GM18861 (cell line): ENCODE data around the gene NLRP6.
"Not testable (repeated sequence)": the region's sequence is repeated elsewhere in the genome, so short reads cannot be mapped to it uniquely, and the experiment has no call there.

ENCODE experiments used
- ATAC-seq: cut with Tn5 transposase; IDR thresholded peaks from one replicate; pipeline ENCODE4 v1.9.1; 2021; ENCODE audit not compliant: unreplicated experiment

Gene NLRP6

DNA sequence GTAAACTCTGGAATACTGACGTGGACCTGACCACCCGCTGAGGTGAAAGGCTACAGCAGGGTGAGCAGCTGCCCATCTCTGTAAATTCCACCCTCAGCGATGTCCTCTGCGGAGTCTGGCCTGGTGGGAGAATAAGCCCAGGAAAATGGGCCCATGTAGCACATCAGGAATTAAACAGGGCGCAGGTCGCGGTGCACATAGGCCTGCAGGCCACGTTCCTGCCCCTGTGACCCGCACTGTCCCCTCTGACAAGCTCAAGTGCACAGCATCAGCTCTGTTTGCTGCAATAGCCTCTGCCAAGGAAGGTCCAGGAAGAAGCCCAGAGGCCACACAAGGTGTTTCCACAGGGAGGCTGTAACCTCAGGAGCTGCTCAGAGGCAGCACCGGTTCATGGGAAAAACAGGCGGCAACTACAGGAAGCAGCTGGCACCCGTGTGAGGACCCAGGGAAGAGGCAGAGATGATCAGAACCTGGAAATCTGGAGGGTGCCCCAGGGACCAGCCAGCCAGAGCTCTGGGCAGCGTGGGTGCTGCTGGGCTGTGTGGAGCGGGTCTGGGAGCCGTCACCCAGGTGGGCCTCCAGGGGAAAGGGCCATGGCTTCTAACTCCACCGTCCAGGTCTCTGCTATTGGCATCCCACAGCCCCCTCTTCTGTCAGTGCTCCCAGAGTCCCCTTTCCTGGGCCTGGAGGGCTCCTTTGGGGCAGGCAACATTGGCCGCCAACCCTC is 28.6 kb downstream of the NLRP6 start:
- no peak for ATAC-seq

DNA sequence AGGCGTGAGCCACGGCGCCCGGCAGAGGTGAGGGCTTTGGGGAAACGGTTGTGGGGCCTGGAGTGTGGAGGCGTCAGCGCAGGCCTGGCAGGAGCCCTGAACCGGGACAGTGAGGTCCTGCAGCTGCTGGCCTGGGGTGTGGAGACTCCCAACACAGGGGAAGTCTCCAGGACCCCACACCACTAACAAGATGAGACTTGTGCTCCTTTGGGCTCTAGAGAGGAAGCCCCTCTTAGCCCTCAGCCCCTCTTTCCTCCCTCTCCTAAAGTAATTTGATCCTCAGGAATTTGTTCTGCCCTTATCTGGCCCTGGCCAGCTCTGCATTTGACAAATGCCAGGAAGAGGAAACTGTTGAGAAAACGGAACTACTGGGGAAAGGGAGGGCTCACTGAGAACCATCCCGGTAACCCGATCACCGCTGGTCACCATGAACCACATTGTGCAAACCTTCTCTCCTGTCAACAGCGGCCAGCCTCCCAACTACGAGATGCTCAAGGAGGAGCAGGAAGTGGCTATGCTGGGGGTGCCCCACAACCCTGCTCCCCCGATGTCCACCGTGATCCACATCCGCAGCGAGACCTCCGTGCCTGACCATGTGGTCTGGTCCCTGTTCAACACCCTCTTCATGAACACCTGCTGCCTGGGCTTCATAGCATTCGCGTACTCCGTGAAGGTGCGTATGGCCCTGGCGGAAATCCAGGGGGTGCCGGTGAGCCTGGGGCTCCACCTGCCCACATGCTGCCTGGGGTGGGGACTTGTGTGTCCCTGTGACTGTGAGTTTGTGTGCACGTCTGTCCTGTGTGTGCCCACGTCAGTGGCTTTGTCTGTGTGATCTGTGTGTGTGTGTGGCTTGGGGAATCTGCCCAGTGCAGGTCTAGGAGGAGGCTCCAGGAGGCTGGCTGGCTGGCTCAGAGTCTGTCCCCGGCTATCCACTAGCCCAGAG is 29.8 kb downstream of the NLRP6 start, which contains the start of gene IFITM2:
Gene IFITM2 (plus strand): TSS at position 51 of the 943 bp plus-strand sequence. CDS start 377 bp downstream, at position 428.
- not testable (repeated sequence) for ATAC-seq

DNA sequence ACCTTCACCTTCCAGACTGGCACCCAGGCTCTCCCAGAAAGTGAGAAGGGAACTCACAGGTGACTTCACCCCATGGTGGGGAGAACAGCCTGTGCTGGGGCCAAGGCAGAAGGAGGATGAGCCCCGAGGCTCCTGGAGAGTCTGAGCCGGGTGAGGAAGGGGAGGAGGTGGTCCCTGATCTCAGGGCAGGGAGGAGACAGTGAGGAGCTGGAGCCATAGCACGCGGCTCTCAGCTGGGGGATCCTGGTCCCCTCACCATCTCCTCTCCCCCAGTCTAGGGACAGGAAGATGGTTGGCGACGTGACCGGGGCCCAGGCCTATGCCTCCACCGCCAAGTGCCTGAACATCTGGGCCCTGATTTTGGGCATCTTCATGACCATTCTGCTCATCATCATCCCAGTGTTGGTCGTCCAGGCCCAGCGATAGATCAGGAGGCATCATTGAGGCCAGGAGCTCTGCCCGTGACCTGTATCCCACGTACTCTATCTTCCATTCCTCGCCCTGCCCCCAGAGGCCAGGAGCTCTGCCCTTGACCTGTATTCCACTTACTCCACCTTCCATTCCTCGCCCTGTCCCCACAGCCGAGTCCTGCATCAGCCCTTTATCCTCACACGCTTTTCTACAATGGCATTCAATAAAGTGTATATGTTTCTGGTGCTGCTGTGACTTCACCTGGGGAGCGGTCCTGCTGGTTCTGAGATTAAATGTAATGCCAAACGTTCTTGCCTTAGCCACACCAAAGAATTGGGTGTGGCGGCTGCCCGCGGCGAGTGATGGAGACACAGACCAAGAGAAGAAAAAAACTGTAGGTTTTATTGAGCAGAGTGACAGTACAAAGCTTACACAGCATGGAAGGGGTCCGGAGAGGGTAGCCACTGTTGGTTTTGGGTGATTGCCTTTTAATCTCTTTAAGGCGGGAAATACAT is 30.8 kb downstream of the NLRP6 start:
- not testable (repeated sequence) for ATAC-seq

DNA sequence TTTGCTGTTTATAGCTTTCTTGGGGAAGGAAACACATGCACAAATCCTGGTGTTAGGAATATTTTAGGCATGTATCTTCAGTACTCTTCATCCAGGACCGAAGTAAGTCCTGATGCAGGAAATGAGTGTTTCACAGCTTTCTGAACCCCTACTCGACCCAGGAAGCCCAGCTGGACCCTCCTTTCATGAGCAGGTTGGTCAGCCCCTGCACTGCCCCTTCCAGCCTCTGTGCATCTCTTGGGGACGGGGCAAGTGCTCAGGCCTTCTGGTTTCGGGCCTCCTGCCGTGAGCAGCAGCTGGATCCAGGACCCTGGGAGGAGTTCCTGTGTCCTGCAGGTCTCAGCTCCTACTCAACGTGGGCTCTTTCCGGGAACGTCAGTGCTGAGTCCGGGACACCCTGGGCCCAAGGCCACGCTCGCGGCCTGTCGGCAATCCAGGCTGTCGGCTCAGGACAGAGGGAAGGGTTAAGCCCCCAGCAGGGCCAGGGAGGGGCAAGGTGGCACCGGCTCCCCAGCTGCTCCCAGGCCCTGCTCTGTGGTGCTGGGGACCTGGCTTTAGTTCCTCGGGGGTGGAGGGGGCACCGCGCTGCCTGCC is 31.9 kb downstream of the NLRP6 start:
- ATAC-seq: not testable (repeated sequence)

DNA sequence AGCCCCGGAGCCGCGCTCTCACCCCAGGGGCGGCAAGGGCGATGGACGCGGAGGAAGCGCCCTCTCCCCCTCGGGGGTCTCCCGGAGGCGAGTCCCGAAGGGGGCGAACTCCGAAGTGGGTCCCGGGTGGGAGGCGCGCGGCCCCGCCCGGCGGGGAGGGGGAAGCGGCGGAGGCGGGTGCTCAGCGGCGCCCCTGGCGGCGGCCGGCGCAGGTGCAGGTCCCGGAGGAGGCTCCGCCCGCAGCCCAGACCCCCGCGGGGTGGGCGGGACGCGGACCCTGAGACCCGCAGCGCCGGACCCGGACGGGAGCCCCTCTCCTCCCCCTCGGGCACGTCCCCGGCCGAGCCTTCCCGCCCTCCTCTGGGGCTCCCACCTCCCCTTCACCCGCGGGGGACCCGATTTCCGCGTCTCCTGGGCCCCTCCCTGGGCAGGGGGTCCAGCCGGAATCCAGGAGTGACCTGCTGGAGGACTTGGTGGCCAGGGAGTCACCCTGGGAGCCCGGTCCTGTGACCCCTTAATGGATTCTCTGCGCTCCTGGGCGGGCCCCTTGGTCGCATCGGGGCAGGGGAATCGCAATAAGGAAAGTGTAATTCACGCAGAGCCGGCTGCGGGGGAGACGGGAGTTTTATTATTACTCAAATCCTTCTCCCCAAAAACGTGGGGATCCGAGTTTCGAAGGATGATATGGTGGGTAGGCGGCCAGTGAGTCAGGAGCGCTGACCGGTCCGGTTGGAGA is 33.0 kb downstream of the NLRP6 start:
- not testable (repeated sequence) for ATAC-seq

DNA sequence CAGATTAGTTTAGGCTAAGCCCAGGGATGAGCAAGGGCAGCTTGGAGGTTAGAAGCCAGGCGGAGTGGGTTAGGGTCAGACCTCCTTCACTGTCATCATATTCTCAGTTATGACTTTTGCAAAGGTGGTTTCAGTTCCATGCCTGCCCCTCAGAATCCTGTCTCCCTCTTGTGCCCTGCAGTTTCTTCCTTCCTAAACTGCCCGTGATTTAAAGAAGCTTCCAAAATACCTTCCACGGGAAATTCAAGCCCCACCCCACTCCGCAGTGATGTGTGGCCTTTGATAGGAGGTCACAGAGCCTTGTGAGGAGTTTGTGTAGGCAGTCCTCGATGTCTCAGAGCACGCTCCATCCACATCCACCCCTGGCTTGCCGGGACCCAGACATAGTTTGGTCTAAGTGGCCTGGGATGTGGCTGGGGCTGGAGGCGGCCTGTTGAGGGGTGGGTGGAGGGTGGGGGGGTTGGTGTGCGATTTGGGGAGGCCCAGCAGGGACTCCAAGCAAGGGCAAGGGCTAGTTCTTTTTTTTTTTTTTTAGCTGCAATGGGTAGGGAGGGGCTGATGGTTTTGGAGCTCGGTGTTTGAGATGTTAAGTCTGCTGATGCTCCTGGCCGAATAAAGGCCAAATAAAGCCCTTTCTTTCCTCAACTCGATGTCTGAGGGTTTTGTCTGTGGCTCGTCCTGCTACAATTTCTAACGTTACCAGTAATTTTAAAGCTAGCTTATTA is 34.0 kb downstream of the NLRP6 start:
- no peak for ATAC-seq

DNA sequence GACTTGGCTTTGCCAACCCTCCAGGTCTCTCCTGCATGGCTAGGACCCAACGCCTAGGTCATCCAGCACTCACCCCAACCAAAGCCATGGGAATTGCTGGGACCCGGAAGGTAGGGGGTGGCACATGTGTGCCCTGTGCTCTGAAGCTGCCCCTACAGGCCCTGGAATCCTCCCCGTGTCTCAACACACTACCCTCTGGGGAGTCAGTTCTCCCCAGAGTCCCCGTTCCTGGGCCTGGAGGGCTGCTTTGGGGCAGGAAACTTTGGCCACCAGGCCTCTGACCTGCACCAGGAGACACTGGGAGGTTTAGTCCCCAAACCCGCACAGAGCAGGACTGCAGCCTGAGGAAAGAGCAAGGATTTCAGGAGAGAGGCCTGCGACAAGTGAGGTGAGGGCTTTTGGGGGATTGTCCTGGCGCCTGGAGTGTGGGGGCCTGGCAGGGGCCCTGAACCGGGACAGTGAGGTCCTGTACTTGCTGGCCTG is 35.1 kb downstream of the NLRP6 start:
- no peak for ATAC-seq

DNA sequence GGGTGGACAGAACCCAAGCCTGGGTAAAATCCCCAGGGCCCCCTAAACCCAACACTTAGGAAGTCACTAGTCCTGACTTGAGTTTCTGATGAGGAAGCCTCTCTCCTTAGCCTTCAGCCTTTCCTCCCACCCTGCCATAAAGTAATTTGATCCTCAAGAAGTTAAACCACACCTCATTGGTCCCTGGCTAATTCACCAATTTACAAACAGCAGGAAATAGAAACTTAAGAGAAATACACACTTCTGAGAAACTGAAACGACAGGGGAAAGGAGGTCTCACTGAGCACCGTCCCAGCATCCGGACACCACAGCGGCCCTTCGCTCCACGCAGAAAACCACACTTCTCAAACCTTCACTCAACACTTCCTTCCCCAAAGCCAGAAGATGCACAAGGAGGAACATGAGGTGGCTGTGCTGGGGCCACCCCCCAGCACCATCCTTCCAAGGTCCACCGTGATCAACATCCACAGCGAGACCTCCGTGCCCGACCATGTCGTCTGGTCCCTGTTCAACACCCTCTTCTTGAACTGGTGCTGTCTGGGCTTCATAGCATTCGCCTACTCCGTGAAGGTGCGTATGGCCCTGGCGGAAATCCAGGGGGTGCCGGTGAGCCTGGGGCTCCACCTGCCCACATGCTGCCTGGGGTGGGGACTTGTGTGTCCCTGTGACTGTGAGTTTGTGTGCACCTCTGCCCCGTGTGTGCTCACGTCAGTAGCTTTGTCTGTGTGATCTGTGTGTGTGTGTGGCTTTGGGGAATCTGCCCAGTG is 35.8 kb downstream of the NLRP6 start, which contains the start of gene IFITM1:
Gene IFITM1 (plus strand): TSS at position 254 of the 767 bp plus-strand sequence. CDS start 131 bp downstream, at position 385.
- ATAC-seq: peak; percentile 20

DNA sequence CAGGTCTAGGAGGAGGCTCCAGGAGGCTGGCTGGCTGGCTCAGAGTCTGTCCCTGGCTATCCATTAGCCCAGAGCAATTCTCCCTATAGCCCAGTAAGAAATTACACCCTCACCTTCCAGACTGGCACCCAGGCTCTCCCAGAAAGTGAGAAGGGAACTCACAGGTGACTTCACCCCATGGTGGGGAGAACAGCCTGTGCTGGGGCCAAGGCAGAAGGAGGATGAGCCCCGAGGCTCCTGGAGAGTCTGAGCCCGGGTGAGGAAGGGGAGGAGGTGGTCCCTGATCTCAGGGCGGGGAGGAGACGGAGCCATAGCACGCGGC is 36.3 kb downstream of the NLRP6 start:
- not testable (repeated sequence) for ATAC-seq

DNA sequence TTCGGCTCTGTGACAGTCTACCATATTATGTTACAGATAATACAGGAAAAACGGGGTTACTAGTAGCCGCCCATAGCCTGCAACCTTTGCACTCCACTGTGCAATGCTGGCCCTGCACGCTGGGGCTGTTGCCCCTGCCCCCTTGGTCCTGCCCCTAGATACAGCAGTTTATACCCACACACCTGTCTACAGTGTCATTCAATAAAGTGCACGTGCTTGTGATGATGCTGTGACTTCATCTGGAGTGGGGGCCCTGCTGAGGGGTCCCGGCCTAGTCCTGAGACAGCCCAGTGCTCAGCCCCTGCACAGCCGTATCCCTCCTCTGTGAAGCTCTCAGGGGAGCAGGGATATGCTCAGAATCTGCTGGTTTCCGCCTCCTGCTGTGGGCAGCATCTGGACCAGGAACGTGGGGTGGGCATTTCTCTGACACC is 36.9 kb downstream of the NLRP6 start:
- no peak for ATAC-seq

DNA sequence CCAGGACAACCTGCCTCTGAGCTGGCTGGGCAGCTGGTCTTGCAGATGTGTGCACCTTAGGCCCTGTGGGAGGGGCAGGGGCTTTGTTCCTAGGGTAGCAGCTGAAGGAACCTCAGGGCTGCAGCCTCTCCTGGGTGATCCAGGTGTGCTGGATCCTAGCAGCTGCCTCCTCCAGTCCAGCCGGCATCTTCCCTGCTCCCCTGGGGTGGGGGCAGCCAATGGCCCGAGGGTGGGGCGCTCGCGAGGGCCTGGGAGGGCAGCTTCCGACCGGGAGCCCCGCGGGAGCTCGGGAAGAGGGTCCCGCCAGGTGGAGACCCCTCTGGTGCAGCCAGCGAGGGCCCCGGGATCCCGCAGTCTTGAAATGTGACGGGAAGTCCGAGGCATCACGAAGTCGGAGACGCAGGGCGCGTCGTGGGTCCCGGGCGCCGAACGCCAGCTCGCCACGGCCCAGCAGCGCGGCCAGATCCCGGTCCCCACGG is 37.3 kb downstream of the NLRP6 start:
- no peak for ATAC-seq

DNA sequence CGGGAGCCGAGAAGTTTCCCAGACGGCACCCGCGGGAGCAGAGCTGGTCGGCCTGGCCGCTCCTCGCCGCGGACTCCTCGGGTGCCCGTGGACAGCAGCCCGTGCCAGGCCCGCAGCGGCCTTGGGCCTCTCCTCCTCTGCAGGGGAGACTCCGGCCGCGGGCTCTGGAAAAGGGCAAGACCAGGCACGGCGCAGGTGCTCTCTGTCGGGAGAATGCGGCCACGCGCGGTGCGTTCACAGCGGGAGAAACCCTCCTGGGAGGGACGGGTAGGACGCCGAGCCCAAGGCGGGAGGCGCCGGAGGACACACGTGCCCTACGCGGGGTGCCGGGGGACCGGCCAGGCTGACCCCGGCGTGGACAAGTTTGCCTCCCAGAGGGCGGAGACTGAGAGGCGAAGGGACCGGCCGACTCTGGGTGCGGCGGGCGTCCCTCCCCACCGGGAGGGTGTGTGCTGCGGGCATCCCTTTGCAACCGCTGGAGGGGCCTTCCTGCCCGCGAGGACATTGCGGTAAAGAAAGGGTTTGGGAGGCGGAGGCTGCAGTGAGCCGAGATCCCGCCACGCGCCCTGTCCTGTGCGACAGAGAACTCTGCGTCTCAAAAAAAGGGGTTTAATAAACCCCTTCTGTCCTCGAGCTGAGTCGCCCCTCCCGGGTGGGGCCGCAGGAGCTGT is 38.0 kb downstream of the NLRP6 start:
- ATAC-seq: no peak

DNA sequence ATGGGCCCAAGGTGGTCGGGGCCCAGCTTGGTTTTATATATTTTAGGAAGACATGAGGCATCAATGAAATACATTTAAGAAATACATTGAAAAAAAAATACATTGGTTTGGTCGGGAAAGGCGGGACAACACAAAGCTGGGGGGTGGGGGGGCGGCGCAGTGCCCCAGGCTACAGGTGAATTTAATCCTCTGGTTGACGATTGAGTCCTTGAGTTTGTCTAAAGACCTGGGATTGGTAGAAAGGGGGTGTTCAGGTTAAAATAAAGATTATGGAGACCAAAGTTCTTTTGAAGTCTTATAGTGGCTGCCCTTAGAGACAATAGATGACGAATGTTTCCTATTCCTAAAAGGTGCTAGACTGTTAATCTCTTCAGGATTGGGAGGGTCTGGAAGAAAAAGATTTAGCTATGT is 38.7 kb downstream of the NLRP6 start:
- ATAC-seq: no peak

DNA sequence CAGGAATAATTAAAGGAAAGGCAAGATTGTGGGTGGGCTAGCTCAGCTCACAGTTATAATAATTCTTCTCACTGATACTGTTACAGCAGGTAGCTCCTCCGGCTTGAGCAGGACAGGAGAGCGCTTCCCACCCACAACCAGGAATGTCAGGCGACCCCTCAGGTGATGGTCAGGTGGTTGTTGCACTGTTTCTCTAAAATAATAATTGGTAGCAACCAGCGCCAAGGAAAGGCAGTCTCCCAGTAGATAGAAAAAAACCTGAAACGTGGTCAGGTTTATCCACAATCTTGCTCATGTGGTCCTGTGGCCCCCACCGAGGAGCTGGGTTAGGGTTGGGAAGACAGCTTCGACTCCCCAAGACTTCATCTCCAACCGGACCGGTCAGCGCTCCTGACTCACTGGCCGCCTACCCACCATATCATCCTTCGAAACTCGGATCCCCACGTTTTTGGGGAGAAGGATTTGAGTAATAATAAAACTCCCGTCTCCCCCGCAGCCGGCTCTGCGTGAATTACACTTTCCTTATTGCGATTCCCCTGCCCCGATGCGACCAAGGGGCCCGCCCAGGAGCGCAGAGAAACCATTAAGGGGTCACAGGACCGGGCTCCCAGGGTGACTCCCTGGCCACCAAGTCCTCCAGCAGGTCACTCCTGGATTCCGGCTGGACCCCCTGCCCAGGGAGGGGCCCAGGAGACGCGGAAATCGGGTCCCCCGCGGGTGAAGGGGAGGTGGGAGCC is 39.6 kb downstream of the NLRP6 start:
- ATAC-seq: not testable (repeated sequence)

DNA sequence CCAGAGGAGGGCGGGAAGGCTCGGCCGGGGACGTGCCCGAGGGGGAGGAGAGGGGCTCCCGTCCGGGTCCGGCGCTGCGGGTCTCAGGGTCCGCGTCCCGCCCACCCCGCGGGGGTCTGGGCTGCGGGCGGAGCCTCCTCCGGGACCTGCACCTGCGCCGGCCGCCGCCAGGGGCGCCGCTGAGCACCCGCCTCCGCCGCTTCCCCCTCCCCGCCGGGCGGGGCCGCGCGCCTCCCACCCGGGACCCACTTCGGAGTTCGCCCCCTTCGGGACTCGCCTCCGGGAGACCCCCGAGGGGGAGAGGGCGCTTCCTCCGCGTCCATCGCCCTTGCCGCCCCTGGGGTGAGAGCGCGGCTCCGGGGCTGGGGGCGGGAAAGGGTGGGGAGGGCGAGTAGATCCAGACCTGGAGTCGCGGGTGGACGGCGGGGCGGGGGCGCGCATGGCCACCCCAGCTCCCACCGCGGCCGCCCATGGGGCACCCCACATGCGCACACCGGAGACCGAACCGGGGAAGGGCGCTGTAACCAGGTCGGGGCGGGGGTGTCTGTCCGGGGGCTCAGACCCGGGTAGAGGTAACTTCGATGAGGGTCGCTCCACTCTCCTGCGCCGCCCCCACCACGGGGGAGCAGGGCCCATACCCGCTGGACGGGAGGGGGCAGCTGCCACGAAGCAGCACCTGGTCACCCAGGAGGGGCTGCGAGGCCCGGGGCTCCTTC is 40.4 kb downstream of the NLRP6 start:
- not testable (repeated sequence) for ATAC-seq
